GM21619 (cell line): Measurements from ENCODE around the gene SNX22.

Experiments used
- ATAC-seq: cut with Tn5 transposase; IDR thresholded peaks from one replicate; pipeline ENCODE4 v1.9.1; 2021; ENCODE audit not compliant: unreplicated experiment

SNX22 gene

DNA sequence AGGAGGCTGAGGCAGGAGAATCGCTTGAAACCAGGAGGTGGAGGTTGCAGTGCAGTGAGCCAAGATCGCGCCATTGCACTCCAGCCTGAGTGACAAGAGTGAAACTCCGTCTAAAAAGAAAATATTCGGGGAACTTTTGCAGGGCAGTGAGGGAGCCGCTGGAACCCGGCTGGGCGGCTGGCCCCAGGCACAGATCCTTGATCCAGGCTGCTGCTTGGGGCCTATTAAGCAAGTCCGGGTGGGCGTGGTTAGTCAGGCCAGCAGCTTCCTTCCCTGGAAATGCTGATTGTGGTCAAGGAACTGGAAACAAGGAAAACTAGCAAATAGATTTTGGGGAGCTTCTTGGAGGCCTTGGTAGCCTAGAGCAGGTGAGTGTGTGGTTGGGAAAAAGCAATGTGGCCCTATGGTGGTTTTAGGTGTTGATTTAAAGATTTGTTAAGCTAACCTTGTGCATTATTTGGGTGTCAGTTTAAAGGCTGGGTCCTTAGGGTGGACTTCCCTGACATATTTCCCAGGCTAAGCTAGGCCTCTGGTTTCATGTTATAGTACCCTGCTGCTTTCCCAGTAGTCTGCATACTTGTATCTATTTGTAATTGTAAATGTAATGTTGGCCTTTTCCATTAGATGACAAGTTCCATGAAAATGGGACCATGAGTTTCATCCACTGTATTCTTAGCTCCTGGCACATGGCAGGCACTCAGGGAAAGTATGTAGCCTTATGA, 17.7 kb upstream of the SNX22 start:
- no peak for ATAC-seq

DNA sequence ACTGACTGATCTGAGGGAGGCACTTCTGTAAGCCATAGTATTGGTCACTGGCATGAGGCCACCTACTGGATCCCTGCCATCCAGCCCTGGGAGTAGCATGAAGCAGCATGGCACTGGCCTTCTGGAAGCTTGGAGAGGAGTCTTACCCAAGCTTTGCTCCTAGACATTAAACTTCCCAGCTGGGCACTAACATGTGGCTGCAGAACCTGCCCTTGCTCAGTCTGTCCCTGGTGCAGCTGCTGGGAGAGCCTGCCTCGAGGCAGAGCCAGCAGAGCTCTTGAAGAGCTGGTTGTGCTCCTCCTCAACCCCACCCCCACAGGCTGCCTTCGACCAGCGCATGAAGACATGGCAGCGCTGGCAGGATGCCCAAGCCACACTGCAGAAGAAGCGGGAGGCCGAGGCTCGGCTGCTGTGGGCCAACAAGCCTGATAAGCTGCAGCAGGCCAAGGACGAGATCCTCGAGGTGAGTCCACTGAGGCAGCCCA, 17.1 kb upstream of the SNX22 start:
- no peak for ATAC-seq

DNA sequence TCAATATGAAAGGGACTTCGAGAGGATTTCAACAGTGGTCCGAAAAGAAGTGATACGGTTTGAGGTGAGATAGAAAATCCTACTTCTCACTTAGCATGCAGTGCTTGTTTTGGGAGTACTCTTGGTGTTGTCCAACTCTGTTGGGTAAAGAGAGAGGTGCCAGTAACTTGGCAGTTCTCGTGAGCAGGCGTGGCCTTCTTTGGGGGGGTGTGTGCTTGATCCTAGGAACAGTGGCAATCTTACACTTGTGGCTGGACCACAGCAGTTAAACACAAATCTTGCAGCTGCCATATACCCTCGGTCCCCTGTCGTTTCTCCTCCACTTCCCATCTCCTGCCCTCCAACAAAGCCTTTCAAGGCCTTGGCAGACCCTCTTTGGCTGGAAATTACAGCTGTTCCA, 15.2 kb upstream of the SNX22 start:
- no peak for ATAC-seq

DNA sequence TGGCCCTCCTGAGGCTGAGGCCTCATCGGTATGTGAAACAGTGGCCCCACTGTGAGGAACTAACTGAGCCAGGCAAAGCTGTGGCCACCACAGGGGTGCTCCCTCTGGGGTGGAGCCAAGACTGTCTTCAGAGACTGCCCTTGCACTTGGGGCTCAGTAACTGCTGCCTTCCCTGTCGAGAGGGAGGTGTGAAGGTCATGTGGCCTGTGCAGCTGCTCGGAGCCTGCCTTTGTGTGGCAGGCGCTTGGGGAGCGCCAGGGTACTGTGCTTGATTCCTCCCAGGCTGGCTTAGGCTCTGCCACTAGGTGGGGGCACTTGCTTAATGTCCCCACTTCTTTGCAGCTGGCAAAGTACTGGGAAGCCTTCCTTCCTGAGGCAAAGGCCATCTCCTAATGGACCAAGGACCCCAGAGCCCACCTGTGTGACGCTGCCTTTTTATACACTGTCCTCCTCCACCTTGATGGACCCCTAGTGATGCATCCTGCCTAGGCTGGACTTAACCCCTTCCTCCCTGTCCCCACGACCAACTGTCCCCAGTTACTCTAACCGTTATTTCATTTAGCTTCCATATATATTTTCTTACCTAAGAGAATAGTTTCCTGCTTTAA, 14.2 kb upstream of the SNX22 start:
- no peak for ATAC-seq

DNA sequence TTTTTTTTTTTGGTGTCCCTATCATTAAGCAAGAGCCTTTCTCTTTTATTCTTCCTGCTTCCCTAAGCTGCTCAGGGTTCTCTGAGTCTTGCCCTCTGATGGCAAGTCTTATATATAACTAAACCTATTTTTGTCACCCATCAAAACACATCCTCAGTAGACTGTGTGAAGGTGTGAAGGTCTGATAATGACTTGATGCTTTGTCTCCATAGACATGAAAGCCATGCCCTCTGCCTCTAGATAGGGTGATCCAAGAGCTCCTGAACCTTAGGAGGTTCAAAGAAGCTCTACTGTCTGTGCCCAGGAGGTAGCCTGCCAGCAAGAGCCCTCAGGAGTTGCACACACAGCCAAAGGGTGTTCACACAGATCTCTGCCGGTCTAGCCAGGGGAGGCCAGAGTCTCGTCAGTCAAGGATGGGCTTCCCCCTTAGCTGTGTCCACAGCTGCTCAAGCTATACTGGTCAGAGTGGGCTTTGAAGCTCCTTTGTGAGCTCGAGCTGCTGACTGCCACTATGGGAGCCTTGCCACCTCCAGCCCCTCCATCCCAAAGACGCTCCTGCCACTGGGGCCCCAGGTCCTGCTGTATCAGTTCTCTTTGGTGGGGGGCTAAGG, 13.1 kb upstream of the SNX22 start:
- no peak for ATAC-seq

DNA sequence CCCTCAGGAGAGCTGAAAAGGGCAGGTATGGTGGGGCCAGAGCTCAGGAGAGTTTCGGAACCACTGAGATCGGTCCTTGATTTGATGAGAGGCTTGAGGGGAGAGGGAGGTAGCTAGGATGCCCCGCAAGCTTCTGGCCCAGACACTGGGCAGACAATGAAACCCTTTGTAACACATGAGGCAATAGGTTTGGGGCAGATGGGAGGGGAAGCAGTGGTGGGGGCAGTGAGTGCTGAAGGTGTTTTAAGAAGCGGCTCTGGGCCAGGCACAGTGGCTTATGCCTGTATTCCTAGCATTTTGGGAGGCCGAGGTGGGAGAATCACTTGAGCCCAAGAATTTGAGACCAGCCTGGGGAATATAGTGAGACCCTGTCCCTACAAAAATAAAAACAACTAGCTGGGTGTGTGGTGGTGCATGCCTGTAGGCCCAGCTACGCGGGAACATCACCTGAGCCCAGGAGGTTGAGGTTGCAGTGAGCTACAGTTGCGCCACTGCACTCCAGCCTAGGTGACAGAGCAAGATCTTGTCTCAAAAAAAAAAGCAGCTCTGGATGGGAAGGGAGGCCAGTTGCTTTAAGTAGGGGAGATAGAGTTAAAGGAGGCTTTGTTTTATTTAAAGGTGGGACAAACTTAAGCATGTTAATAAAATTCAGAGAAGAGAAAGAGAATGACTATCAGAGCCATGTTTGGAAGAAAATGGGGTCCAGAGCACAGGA, 9.6 kb upstream of the SNX22 start:
- ATAC-seq, result no peak

DNA sequence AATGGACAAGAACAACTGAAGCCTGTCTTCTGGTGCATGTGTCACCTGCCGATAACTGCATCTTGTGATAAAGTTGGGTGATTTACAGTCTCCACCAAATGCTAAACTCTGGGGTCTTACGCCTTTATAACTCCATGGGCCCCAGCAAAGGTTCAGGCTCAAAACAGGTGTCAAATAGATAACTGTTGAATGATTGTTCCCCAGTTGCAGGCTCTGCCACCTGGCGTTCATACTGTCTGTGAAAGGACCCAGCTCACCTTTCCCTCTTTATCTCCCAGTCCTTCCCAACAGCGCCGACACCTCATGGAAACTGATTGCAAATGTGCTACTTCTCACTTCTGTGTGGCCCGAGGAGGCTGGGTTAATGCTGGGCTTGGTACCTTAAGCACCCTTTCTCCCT, 8.3 kb upstream of the SNX22 start:
- ATAC-seq, result no peak

DNA sequence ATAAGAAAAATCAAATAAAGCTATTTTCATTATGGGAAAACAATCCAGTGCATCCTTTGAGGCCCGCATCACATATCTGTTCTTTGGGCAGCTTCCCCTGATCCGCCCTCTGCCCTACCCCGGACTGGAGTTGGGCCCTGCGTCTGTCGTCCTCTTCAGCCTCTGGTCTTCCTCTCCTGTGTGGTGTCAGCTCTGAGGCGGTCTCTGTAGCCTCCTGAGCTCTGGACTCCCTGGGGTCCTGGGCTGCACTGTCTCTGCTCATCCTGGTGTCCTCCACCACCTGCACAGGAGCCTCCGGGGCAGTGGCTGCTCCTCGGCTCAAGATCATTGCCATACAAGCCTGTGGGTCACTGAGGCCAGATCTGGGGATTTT, 7.4 kb upstream of the SNX22 start:
- no peak for ATAC-seq

DNA sequence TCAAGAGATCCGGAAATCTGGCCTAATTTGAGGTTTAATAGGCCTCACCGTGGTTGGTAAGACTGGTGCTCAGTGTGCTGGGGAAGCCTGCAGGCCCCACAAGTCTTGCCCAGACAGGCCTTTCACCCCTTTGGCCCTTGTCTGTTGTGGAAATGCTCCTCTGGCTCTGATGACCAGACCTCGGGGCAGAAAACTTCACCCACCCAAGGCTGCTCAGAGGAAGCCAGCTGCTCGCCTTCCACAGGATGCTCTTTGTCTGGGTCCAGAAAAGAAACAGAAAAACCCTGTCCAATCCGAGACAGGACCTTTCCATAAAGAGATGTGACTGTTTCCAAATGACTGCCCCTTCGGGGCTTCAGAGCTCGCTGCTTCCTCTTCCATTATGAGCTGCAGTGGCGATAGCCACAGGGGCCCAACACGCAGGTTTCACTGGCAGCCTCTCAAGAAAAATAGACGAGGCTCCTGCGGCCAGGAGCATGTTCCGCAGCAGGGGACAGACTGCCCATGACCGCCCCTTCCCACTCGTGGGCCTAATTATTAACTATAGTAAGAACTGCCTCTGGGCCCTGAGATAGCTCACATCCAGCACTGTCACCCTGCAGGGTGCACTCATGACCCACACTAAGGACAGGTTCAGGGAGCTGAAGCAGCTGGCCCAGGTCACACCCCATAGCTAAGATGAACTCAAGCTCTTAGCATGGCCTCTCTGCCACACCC, 6.8 kb upstream of the SNX22 start:
- ATAC-seq, result peak; percentile 72

DNA sequence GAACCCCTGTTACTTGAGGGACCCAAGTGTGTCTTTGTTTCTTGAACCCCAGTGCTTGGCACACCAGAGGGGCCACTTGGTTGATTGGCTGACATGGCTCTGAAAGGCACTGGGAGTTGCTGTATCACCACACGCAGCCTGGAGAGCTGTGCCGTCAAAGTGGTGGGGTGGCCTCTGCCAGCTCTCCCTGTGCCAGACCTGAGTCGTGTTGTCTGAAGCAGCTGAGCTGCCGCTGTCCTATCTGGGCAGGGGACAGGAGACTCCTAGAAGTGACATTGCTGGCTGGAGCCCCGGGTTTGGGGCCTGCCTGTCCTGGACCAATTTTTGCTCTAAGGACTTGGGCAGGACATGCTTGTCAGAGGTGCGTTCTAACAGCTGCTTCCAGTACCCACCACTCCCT, 5.5 kb upstream of the SNX22 start:
- no peak for ATAC-seq

DNA sequence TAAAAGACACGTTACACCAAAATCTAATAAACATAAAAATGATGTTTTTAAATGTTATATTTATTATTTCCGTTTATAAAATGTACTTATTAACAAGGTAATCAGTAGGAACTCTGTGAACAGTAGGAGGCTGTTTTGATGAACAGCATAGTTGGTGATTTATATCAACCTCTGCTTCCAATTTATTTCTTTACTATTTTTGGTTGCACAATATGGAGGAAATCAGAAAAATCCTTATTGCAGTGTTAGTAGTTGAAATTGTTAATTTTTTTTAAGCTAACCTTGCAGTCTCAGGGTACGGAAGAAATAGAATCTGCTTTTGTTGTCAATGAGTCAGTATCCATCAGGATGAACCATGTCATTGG, 5.0 kb upstream of the SNX22 start:
- ATAC-seq, result no peak

DNA sequence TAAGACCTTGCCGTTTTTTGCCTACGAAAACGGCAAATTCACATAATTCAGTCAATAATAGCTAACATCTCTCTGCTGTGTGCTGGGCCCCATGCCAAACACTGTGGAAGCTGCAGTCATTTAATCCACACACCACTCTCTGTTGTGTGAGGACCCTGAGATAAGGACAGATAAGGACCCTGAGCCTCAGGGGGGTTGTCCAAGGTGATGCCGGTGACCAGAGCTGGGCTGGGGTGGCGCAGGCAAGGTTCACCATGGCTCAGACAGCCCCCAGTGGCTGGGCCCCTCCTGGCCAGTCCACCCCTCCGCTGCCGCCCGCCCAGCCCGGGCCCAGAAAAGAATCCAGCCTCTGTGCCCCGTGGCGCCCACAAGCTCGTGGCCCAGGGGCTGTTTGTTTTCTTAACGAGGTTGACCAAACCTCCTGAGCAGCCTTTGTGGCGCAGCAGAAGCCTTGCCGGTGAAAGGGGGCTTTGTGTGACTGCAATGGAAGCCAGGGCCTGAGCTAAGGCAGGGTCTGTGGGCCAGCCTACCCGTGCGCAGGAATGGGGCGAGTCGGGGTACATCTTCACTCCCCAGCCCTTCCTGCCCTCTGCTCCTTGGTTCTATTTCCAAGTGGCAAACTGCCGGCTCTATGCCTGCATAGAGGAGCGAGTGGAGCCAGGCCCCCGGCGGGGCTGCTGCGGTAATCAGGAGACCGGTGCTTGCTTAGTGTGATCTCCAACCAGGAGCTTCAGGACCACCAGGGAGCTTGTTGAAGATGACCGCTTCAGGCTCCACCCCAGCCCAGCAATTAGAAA, 4.4 kb upstream of the SNX22 start:
- ATAC-seq, result no peak

DNA sequence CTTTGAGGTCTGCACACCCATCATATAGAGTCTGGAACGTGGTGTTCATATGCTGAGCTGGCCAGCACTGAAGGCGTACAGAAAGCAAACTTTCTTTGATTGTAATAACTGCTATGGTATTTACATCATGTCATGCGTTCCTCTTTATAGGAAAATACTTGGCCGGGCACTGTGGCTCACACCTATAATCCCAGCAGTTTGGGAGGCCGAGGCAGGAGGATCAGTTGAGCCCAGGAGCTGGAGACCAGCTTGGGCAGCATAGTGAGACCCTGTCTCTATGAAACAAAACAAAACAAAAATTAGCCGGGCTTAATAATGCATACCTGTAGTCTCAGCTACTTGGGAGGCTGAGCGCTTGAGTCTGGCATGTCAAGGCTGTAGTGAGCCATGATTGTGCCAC, 3.4 kb upstream of the SNX22 start:
- no peak for ATAC-seq

DNA sequence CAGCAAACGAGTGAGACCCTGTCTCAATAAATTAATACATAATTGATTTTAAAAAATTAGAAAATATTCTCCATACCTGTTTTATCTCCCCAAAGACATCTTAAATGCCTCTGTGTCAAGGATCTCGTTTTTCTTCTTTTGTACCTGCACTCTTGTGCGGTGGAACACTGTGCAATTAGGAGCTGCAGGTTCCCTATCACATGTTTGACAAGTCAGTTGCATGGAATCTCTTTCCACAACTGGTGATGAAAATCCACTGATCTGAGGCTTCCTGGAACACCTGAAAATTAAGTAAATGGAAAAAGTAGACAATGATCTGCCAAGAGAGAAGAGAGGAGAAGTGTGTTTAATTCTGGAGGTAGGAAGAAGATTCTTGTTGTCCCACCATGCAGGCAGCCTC, 3.0 kb upstream of the SNX22 start:
- no peak for ATAC-seq

DNA sequence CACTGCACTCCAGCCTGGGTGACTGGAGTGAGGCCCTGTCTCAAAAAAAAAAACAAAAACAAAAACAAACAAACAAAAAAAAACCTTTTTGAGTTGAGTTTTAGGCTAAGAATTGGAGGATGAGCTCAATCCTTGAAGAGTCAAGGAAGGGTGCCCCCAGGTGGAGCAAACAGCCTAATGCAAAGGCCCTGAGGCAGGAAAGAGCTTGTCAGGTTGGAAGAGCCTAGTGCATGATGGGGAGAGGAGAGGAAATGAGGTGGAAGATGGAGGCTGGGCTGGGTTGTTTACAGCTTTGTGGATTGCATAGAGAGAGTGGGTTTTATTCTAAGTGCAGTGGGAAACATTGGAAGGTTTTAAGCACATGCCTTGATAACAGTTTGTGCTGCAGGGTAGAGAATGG, 2.1 kb upstream of the SNX22 start:
- no peak for ATAC-seq

DNA sequence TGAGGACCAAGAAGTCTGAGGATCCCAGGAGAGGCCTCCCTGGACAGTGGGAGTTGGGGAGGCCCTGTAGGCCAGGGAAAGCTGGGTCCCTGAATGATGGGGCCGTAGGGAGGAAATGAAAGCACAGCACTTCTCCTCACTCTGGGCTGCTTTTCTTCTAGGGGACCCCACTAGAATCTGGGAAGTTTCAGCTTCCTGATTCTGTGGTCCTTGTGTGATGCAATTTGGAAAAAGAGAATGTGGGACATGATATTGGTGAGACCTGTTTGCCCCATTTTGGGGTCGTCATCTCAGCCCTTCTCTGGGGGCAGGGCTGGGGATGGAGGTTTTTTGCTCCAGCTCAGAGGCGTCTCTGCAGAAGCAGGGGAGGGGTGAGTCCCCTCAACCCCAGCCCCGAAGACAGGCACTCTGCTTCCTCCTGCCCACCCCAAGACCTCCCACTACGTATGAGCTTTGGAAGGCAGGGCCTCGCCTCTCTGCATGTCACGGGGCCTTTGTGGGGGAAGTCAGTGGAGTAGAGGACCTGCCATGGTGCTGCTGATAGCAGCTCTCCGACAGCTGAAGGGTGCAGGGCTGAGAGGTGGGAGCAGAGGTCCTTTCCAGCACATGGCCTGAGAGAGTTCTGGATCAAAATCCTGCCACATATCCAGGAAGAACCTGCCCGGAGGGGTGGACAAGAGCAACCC, 1.5 kb upstream of the SNX22 start:
- no peak for ATAC-seq

DNA sequence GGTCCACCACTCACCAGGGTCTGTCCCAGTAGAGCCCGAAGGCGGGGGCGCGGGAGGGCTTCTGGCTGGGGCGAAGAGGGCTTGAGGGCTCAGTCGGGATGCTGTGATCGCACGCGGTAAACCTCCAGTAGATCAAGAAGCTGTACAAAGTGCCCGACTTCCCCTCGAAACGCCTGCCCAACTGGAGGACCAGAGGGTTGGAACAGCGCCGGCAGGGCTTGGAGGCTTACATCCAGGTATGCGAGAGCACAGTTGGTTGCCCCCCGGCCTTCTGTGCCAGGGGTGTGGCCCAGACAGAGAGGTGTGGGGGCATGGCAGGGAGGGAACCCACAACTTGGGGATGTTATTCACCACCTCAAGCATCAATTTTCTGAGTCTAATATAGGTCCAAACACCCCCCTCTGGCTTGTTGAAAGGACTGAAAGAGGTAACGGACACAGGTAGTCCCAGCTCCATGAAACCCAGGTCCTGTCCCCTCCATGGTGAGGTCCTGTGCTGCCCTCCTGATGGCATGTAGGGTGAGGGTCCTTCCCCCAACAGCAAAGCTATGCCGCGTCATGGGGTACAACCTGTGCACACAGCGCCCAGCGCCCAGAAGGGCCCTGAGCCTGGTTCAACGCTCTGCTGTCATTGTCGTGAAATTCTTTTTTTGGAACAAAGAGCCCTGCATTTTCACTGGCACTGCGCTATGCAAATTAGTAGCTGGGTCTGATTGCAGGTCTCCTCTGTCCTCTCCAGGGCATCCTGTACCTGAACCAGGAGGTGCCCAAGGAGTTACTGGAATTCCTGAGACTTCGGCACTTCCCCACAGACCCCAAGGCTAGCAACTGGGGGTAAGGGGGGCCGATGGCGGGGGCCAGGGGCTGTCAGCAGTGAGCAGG, 1.2 kb downstream of the SNX22 start:
- ATAC-seq, result peak; percentile 10

DNA sequence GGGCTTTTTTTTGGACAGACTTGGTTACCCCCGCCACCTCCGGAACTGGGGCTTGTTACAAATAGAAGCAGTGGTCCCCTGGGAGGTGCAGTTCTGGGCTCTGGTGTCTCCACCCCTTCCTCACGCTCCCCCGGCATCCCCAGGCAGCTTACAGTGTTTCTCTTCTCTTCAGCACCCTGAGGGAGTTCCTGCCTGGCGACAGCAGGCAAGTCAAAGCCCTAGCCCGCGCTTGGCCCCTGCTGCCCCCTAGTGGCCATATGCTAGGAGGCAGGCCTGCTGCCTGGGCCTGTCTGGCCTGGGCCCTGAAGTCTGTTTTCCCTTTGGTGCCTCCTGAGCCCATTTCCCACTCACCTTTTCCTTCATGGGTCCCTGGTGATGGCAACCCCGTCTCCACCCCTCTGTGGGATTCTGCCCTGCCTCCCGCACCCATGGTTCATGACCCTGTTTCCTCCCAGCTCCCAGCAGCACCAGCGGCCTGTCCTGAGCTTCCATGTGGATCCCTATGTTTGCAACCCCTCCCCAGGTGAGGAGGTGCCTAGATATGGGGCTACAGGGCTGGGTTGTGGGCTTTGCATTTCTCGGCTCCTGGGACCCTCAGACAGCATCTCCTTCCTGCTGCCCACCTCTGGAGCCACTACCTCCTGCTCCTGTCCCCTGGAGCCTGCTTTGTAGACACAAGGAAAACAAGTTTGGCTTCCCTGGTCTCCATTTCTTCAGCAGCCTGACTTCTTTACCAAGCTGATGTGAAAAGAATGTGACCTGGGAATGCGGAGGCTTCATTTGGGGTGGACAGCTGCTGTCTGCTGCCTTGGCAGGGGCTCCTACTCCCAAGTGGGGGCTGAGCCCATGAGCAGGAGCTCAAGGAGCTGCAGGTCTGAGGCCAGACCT, 2.2 kb downstream of the SNX22 start:
- ATAC-seq, result peak; percentile 51
